ENCODE results near the gene STAT3.

STAT3 gene

DNA sequence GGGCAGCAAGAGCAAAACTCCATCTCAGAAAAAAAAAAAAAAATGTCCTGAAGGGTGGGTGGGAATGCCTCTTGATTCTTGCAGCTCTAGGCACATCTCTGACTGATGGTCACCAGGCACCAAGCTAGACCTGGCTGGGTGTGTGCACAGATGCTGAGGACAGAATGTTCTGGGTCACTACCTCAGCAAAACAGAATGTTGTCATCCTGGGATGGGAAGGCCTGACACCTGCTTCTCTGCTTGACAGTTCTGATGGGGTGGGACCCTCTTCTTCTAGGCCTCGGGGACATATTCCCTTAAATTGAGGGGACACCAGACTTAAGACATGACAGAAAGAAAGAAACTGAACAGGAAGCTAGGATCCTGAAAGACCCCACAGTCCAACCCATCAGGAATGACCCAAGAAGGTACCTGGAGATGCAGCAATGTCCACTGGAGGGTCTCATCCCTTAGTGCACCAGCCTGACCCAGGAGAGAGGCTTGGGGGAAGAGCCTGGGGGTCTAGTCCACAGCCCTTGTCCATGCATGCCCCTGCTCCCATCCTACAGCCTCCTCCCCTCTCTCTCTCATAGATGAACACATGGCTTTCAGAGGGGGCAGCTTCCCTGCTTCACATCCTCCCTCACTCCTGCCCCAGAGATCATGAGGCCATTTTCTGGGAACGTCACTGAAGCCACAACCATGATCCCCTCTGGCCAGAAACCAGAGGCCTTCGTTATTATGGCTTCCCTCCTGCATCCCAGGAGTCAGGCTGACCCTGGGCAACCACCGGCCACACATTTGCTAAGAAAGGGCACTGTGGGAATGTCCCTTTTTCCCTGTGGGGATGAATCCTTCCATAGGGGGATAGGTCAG lies 108.2 kb downstream of the STAT3 start:
- Histone ChIP-seq H3K4me1 (ENCODE audit: control insufficient read depth, insufficient read depth, low read length) (peaks cover 16% of the 10 kb centered on the region), H3K9me3 (ENCODE audit: control insufficient read depth, low read length) (no peaks in the 10 kb centered on the region), H3K36me3 (ENCODE audit: control insufficient read depth, insufficient read depth, low read length, severe bottlenecking) (no peaks in the 10 kb centered on the region), H3K27me3 (replicated peaks; ENCODE audit: control insufficient read depth, insufficient read depth, low read length) (no peaks in the 10 kb centered on the region), H3K9ac (ENCODE audit: low read length) (no peak overlapping the region), H3K4me3 (ENCODE audit: low read length) (no peak overlapping the region)
- DNase-seq (ENCODE audit: low read depth), result no peak

DNA sequence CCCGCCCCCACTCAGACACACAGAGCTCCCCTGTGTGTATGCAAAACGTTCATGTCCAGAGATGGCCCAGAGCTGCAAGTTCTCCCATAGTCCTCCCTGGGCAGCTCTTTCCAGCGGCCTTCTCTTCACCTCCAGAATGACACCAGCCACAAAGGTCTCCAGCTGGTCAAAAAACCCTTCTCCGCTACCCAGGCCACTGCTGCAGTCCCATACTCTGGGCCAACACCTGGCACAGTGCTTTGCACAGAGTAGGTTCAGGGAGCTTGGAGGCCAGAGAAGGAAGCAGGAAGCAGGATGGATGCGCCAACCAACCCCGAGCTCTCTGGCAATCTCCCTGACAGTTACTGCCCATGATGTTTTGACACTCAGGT lies 110.9 kb downstream of the STAT3 start:
- H3K9ac ChIP-seq (ENCODE audit: low read length), result peak overlapping the region; percentile 90
- no peaks in the 10 kb centered on the region for H3K27me3 ChIP-seq (replicated peaks; ENCODE audit: control insufficient read depth, insufficient read depth, low read length)
- no peaks in the 10 kb centered on the region for H3K36me3 ChIP-seq (ENCODE audit: control insufficient read depth, insufficient read depth, low read length, severe bottlenecking)
- H3K4me1 ChIP-seq (ENCODE audit: control insufficient read depth, insufficient read depth, low read length), result peaks cover 25% of the 10 kb centered on the region
- no peaks in the 10 kb centered on the region for H3K9me3 ChIP-seq (ENCODE audit: control insufficient read depth, low read length)
- no peak for DNase-seq (ENCODE audit: low read depth)
- no peak overlapping the region for H3K4me3 ChIP-seq (ENCODE audit: low read length)

DNA sequence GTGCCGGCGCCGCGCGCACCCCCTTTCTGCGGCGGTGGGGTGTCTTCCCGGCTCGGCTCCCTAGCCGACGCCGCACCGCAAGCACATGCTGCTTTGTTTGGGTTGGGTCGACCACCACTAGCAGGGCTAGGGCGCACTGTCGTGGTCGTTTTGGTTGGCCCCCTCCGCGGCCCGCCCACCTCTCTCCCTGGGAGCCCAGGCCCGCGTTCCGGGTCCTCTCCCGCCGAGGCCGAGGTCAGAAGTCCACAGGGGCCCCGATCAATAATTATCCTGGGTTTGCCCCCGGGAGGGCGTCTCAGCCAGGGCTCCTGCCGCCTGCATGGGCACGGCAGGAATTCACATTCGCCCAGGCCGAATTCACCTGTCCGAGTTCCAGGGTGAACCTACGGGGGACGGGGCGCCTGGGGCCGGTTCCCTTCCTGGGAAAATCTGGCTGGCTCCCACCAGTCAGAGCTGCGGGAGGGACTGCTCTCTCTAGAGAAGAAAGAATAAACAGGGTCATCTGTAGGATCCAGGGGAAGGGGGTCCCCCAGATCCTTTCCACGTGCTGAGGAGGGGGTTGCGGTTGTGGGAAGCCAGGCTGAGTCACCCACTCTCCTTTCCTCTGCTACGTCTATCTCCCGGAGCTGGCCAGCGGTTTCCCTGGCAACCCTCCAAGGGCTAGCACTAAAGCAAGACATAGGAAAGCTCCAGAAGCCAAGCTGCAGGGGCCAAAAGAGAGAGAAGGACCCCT lies 111.5 kb downstream of the STAT3 start:
- H3K4me1 ChIP-seq (ENCODE audit: control insufficient read depth, insufficient read depth, low read length), result peaks cover 25% of the 10 kb centered on the region
- peak overlapping the region; percentile 87 for H3K4me3 ChIP-seq (ENCODE audit: low read length)
- H3K27me3 ChIP-seq (replicated peaks; ENCODE audit: control insufficient read depth, insufficient read depth, low read length), result no peaks in the 10 kb centered on the region
- peak; percentile 81 for DNase-seq (ENCODE audit: low read depth)
- H3K36me3 ChIP-seq (ENCODE audit: control insufficient read depth, insufficient read depth, low read length, severe bottlenecking), result no peaks in the 10 kb centered on the region
- H3K9ac ChIP-seq (ENCODE audit: low read length), result peak overlapping the region; percentile 90
- H3K9me3 ChIP-seq (ENCODE audit: control insufficient read depth, low read length), result no peaks in the 10 kb centered on the region

DNA sequence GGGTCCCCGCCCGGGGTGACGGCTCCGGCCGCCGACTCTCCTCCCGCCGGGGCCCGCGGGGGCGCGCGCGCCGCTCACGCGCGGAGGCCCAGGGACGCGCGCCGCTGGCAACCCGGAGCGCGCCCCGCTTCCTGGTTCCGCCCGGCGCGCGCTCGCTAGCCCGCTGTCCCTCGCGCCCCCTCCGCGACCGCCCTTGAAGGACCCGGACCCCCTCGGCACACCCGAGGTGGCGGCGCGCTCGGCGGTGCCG lies 112.0 kb downstream of the STAT3 start, which contains the start of gene STAT5B:
Gene STAT5B, minus strand, starts transcription at position 33 of the 250 bp plus-strand sequence. CDS start 44,264 bp downstream, outside the sequence.
- Histone ChIP-seq H3K36me3 (ENCODE audit: control insufficient read depth, insufficient read depth, low read length, severe bottlenecking) (no peaks in the 10 kb centered on the region), H3K4me3 (ENCODE audit: low read length) (peak within 1 kb of the TSS; percentile 87), H3K4me1 (ENCODE audit: control insufficient read depth, insufficient read depth, low read length) (peaks cover 25% of the 10 kb centered on the region), H3K9me3 (ENCODE audit: control insufficient read depth, low read length) (no peaks in the 10 kb centered on the region), H3K9ac (ENCODE audit: low read length) (peak within 1 kb of the TSS; percentile 90), H3K27me3 (replicated peaks; ENCODE audit: control insufficient read depth, insufficient read depth, low read length) (no peaks in the 10 kb centered on the region)
- peak; percentile 88 for DNase-seq (ENCODE audit: low read depth)

DNA sequence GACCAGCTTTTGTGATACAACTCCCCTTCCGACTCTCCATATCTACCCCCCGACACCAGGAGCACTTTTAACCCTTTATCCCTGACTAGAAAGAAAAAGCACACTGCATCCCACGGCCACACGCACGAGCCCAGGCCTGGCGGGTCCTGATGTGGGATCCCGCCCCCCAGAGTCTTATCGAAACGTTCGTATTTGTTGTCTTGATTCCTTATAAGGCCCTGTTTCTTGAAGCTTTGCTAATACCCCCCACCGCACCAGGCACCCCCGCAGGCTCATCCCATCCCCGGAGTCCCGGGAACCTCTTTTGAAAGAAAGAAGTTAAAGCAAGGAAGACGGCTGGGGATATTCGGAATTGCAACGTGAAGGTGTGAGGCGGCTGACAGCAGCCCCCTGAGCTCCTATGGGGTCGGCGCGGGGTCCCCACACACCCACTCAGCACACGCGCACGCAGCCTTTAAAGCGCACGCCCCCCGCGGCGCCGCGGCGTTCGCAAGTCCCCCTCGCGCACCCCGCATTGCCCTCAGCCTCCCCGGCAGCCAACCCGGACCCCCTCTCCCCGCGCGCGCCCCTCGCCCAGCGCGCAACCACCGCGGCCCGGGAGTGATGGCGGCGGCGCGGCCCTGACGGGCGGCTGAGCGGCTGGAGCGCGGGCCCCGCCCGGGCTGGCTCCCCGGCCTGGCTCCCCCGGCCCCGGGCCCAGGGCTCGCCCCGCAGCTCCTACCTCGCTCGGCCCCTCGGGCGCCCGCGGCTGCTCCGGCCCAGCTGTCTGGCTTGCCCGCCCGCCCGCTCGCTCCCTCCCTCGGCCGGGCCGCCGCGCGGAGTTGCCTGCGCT lies 112.5 kb downstream of the STAT3 start:
- Histone ChIP-seq H3K4me3 (ENCODE audit: low read length) (peak overlapping the region; percentile 87), H3K9ac (ENCODE audit: low read length) (peak overlapping the region; percentile 90), H3K27me3 (replicated peaks; ENCODE audit: control insufficient read depth, insufficient read depth, low read length) (no peaks in the 10 kb centered on the region), H3K9me3 (ENCODE audit: control insufficient read depth, low read length) (no peaks in the 10 kb centered on the region), H3K36me3 (ENCODE audit: control insufficient read depth, insufficient read depth, low read length, severe bottlenecking) (no peaks in the 10 kb centered on the region), H3K4me1 (ENCODE audit: control insufficient read depth, insufficient read depth, low read length) (peaks cover 28% of the 10 kb centered on the region)
- peak; percentile 58 for DNase-seq (ENCODE audit: low read depth)

DNA sequence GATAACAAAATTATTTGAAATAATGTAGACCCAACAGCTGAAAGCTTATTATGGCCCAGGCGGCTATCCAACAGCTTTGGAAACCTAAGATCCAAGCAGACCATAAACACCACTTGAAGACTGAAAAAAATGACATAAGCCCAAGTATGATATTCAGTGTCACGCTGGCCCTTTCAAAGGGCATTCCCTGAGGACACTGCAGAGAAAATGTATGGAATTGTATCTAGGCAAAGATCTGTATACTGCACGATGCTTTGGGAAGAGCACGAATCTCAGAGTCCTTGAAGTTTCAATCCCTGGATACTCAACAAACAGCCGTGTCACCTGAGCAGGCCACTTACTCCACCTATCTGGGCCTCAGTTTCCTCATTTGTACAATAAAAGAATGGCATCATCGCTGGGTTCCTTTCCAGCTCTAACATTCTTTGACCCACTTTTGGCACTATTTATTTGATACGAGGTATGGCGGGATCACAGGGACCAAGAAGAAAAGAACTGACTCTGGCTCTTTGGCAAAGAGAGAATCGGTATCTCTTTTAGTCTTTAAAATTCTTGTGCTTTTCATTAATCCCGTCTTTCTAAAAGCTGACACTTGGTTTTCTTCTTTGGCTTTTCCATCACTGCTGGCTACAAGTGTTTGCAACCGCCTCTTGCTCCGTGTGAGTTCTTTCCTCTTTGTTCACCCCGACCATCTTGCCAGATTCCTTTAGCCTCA lies 113.3 kb downstream of the STAT3 start:
- Histone ChIP-seq H3K9me3 (ENCODE audit: control insufficient read depth, low read length) (no peaks in the 10 kb centered on the region), H3K4me3 (ENCODE audit: low read length) (peak overlapping the region; percentile 87), H3K9ac (ENCODE audit: low read length) (peak overlapping the region; percentile 90), H3K4me1 (ENCODE audit: control insufficient read depth, insufficient read depth, low read length) (peaks cover 36% of the 10 kb centered on the region), H3K36me3 (ENCODE audit: control insufficient read depth, insufficient read depth, low read length, severe bottlenecking) (no peaks in the 10 kb centered on the region), H3K27me3 (replicated peaks; ENCODE audit: control insufficient read depth, insufficient read depth, low read length) (no peaks in the 10 kb centered on the region)
- no peak for DNase-seq (ENCODE audit: low read depth)

DNA sequence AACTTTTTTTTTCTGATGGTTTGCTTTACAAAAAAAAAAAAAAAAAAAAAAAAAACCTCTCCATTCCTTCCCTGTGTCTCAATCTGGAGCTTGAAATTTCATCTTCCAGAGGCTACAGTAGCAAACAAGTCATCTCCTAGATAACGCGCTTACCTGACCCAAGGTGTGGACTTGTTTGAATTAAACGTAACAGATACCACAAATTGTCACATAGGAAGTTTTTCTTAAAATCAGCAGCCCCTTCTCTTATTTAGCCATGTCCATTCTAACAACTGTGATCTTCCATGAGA lies 114.0 kb downstream of the STAT3 start:
- peaks cover 39% of the 10 kb centered on the region for H3K4me1 ChIP-seq (ENCODE audit: control insufficient read depth, insufficient read depth, low read length)
- no peaks in the 10 kb centered on the region for H3K36me3 ChIP-seq (ENCODE audit: control insufficient read depth, insufficient read depth, low read length, severe bottlenecking)
- no peak for DNase-seq (ENCODE audit: low read depth)
- H3K9me3 ChIP-seq (ENCODE audit: control insufficient read depth, low read length), result no peaks in the 10 kb centered on the region
- H3K4me3 ChIP-seq (ENCODE audit: low read length), result no peak overlapping the region
- no peak overlapping the region for H3K9ac ChIP-seq (ENCODE audit: low read length)
- H3K27me3 ChIP-seq (replicated peaks; ENCODE audit: control insufficient read depth, insufficient read depth, low read length), result no peaks in the 10 kb centered on the region

DNA sequence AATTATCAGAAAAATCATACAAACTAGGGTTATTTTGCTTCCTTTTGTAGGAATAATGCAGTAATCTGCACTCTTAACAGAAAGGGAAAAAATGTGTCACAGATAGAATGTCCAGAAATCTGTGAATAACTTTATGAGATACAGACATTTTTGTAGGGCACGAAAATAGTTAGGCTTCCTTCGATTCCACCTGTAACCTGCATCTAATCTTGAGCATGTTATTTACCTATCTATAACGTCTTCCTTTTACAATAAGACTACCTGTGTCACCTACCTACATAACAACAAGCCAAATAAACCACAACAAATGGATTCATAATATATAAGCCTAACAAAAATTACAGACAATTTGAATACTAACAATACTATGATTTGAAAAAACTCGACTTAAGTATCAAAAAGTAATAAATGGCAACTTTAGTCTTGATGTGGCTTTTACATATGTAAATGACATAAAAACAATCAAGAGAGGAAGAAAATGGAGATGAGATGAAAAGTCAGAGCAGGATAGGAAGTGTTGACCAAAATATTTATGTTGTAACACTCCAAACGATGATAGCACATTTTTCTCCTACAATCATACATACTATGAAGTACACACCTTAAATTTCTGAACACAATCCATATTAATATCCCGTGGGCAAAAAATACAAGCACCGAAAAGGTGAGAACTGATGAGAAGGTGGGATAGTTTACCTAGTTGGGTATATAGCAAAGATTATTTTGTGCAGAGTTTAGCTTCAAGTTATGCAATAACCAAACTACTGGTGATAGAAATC lies 114.6 kb downstream of the STAT3 start:
- Histone ChIP-seq H3K27me3 (replicated peaks; ENCODE audit: control insufficient read depth, insufficient read depth, low read length) (no peaks in the 10 kb centered on the region), H3K9ac (ENCODE audit: low read length) (no peak overlapping the region), H3K4me3 (ENCODE audit: low read length) (no peak overlapping the region), H3K36me3 (ENCODE audit: control insufficient read depth, insufficient read depth, low read length, severe bottlenecking) (no peaks in the 10 kb centered on the region), H3K4me1 (ENCODE audit: control insufficient read depth, insufficient read depth, low read length) (peaks cover 39% of the 10 kb centered on the region), H3K9me3 (ENCODE audit: control insufficient read depth, low read length) (no peaks in the 10 kb centered on the region)
- DNase-seq (ENCODE audit: low read depth), result no peak

DNA sequence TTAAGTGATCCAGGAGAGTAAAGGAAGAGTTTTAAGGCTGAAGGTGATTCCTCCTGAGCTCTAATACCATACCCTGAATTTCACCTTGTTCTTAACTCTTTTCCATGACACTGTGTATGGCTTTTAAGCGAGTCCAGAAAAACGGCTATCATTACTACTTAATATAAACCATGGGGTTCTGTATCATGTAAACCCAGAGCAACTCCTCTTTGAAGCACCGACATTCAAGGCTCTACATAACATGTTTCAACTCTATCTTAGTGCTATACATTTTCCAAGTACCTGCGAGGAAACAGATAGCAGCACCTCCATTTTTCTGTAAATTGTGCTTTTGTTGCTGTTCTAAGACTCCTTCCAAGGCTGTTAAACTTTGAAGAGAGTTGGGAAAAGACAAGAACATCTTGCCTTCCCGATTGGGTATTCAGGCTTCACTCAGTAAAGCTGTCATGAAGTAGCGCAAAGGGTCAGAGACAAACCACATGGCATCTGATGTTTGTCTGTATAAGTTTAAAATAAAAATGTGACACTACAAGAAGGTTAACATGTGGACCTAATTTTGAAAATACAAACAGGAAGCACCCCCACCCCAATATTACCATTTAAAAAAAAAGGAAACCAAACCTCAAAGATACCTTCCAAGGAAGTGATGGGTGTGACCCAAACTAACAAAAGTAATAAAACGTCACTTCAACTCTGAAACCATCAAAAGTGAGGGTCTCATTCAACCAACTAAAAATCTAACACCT lies 115.9 kb downstream of the STAT3 start:
- H3K9me3 ChIP-seq (ENCODE audit: control insufficient read depth, low read length), result no peaks in the 10 kb centered on the region
- H3K9ac ChIP-seq (ENCODE audit: low read length), result no peak overlapping the region
- no peak overlapping the region for H3K4me3 ChIP-seq (ENCODE audit: low read length)
- no peak for DNase-seq (ENCODE audit: low read depth)
- H3K36me3 ChIP-seq (ENCODE audit: control insufficient read depth, insufficient read depth, low read length, severe bottlenecking), result no peaks in the 10 kb centered on the region
- no peaks in the 10 kb centered on the region for H3K27me3 ChIP-seq (replicated peaks; ENCODE audit: control insufficient read depth, insufficient read depth, low read length)
- peaks cover 37% of the 10 kb centered on the region for H3K4me1 ChIP-seq (ENCODE audit: control insufficient read depth, insufficient read depth, low read length)

DNA sequence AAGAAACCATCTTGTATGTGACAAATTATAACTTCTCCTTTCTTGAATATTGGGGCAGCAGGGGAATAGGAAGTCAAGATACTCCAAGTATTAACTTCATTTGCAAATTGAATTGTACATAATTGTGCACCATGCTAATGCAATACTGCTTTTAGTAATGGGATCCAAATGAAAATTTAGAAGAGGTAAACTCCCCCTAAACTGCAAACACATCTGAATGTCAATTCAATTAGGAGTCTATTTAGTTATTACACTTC lies 116.5 kb downstream of the STAT3 start:
- H3K27me3 ChIP-seq (replicated peaks; ENCODE audit: control insufficient read depth, insufficient read depth, low read length), result no peaks in the 10 kb centered on the region
- no peak overlapping the region for H3K4me3 ChIP-seq (ENCODE audit: low read length)
- peaks cover 37% of the 10 kb centered on the region for H3K4me1 ChIP-seq (ENCODE audit: control insufficient read depth, insufficient read depth, low read length)
- no peaks in the 10 kb centered on the region for H3K36me3 ChIP-seq (ENCODE audit: control insufficient read depth, insufficient read depth, low read length, severe bottlenecking)
- H3K9me3 ChIP-seq (ENCODE audit: control insufficient read depth, low read length), result no peaks in the 10 kb centered on the region
- no peak for DNase-seq (ENCODE audit: low read depth)
- H3K9ac ChIP-seq (ENCODE audit: low read length), result no peak overlapping the region
